ENCODE results near the gene CDK2. TPM values are rescaled to one million over a fixed set of nuclear protein-coding genes. Genes with fewer than 3 reads are reported as not detected.

Gene CDK2
- total RNA-seq, 4 donors from 2014 or later, result 18.3 to 25.2 (median 24.0) TPM

DNA sequence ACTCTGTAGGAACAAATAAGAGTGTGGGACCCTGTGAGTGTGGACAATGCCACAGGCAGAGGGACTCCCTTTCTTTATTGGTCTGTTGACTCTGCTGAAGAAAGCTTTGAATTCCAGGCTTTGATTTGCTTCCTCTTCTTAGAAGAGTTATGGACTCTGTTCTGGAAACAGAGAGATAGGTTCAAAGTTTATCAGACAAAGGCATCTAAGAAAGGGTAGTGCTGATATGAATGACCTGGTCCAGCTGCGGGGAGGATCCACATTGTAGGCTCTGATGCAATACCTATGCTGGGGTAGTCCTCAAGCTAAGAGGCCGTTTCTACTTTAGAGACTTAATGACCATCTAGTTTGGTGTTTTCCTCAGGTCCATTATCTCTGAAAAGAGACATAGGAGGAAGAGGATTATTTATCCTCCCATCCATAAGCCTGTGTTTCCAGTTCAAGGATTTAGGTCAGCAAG, 43.5 kb downstream of the CDK2 start:
- 61 to 74% methylated on average over 2 of the region's 2 CpGs for WGBS, 2 donors
- intact Hi-C loops (cut with DNase I; ENCODE audit: low total_unique reads), result no loop called here
- no peak for TF ChIP-seq POLR2A (IDR thresholded peaks at IDR 0.05)
- TF ChIP-seq, protein P1, sequence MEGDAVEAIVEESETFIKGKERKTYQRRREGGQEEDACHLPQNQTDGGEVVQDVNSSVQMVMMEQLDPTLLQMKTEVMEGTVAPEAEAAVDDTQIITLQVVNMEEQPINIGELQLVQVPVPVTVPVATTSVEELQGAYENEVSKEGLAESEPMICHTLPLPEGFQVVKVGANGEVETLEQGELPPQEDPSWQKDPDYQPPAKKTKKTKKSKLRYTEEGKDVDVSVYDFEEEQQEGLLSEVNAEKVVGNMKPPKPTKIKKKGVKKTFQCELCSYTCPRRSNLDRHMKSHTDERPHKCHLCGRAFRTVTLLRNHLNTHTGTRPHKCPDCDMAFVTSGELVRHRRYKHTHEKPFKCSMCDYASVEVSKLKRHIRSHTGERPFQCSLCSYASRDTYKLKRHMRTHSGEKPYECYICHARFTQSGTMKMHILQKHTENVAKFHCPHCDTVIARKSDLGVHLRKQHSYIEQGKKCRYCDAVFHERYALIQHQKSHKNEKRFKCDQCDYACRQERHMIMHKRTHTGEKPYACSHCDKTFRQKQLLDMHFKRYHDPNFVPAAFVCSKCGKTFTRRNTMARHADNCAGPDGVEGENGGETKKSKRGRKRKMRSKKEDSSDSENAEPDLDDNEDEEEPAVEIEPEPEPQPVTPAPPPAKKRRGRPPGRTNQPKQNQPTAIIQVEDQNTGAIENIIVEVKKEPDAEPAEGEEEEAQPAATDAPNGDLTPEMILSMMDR (IDR thresholded peaks at IDR 0.05), result no peak
- no peak overlapping the region for H3K4me3 ChIP-seq (ENCODE audit: low read depth, poor library complexity, severe bottlenecking)
- DNase-seq (ENCODE audit: low spot score in 2 of 2), result no peak

DNA sequence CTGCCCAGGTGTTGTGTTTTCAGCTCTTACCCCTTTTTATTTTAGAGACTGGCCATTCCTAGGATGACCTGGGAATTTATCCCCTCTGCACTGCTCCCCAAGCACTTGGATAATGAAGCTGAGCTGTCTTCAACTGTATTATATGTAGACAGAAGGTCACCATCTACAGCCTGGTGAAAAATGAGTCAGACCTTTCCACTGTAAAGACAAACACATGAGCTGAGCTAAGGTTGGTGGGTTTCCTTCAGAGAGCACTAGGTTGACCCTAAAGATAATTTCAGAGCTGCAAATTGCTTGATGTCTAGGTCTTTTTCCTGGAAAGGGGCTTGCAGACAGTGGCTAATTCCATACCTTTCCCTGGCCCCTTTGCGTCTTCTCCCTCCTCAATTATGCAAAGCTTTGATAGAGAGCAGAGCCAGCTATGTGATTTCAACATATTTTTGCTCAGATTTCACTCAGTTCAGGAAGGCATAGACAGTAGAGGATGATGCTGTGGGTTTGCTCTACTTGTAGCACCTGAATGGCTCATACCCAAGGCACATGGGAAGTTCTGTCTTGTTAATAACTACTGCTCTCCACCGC, 45.0 kb downstream of the CDK2 start:
- H3K4me3 ChIP-seq (ENCODE audit: low read depth, poor library complexity, severe bottlenecking), result no peak overlapping the region
- intact Hi-C loops (cut with DNase I; ENCODE audit: low total_unique reads), result no loop called here
- 99 to 100% methylated on average over 2 of the region's 2 CpGs for WGBS, 2 donors
- DNase-seq (ENCODE audit: low spot score in 2 of 2), result no peak
- TF ChIP-seq, protein P1 (IDR thresholded peaks at IDR 0.05), result no peak
- no peak for TF ChIP-seq POLR2A (IDR thresholded peaks at IDR 0.05)

DNA sequence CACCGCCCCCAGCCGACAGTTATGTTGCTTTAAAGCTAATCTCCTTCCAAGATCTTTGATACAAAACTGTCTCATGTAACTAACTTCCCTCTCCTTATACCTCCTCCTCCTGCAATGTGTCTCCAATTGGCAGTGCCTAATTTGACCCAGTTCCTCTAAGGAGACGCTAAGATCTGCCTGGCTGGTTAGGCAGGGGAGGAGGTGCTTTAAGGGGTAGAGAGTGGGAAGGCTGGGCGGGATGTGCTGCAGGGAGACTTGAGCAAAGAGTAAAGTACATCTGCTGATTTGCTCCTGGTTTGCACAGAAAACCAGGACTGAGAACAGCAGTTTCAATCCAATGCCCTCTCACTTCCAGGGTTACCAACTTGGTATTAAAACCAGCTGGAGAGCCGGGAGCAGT, 46.9 kb downstream of the CDK2 start:
- intact Hi-C loops (cut with DNase I; ENCODE audit: low total_unique reads), result no loop called here
- TF ChIP-seq POLR2A (IDR thresholded peaks at IDR 0.05), result no peak
- TF ChIP-seq, protein P1 (IDR thresholded peaks at IDR 0.05), result no peak
- WGBS, 2 donors, result 64 to 73% methylated on average over 5 of the region's 5 CpGs
- DNase-seq (ENCODE audit: low spot score in 2 of 2), result no peak
- no peak overlapping the region for H3K4me3 ChIP-seq (ENCODE audit: low read depth, poor library complexity, severe bottlenecking)

DNA sequence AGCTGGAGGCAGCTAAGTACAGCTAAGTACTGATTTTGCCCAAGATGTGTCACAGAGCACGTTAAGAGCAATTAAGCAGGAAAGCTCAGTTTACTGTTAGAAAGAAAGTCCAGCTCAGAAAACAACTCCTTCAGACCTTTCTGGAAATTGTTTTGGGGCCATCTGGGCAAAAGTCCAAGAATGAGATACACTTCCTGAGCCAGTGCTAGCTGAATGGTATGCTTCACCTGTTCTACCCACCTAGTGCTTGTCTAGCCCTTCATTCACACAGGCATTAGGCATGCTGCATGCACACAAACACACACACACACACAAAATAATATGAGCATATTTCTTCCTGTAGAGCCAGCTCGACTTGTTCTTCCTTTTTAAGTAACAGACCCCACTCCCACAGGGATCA, 47.6 kb downstream of the CDK2 start:
- intact Hi-C loops (cut with DNase I; ENCODE audit: low total_unique reads), result no loop called here
- no peak for TF ChIP-seq POLR2A (IDR thresholded peaks at IDR 0.05)
- H3K4me3 ChIP-seq (ENCODE audit: low read depth, poor library complexity, severe bottlenecking), result no peak overlapping the region
- 50 to 51% methylated on average over 2 of the region's 2 CpGs for whole genome bisulfite sequencing, 2 donors
- no peak for DNase-seq (ENCODE audit: low spot score in 2 of 2)

DNA sequence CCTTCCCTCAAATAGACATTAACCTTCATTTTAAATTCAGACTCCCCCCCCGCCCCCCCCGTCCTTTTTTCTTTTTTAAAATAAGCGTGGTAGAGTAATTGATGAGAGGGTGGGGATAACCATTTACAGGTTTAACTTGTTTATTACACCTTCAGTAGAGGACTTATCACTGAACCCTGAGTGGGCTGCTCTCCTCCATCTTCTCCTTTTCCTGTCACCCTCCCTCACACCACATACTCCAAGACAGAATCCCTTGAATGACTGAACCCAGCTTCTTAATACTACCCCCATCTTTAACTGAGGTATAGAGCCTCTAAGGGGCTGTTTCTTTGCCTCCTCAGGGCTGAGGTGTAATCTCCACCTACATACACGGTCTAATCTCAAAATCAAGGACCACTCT, 50.6 kb downstream of the CDK2 start:
- no peak overlapping the region for H3K4me3 ChIP-seq (ENCODE audit: low read depth, poor library complexity, severe bottlenecking)
- TF ChIP-seq, protein P1 (IDR thresholded peaks at IDR 0.05), result no peak
- TF ChIP-seq POLR2A (IDR thresholded peaks at IDR 0.05), result no peak
- intact Hi-C loops (cut with DNase I; ENCODE audit: low total_unique reads), result no loop called here
- 80 to 90% methylated on average over 4 of the region's 4 CpGs for WGBS, 2 donors
- no peak for DNase-seq (ENCODE audit: low spot score in 2 of 2)

DNA sequence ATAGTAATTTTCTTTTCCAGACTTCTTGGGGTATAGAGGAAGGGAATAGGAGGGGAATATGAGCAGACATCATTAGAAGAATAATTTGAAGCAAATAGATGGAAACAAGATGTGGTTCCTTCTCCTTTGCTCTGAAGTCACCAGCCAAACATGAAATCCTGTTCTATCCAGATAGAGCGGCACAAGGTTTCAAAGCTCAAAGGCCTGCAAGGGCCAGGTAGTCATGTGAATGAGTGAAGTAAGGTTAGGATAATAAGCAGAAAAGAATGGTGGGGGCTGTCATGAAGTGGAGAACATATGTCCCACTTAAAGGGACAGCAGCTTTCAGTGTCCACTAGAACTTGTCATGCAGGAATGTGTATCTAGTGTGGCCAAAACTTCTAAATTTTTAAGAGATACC, 51.7 kb downstream of the CDK2 start:
- WGBS, 2 donors, result 97% methylated on average over 1 of the region's 1 CpG
- no peak overlapping the region for H3K4me3 ChIP-seq (ENCODE audit: low read depth, poor library complexity, severe bottlenecking)
- TF ChIP-seq, protein P1 (IDR thresholded peaks at IDR 0.05), result no peak
- no peak for TF ChIP-seq POLR2A (IDR thresholded peaks at IDR 0.05)
- intact Hi-C loops (cut with DNase I; ENCODE audit: low total_unique reads), result no loop called here
- DNase-seq (ENCODE audit: low spot score in 2 of 2), result no peak

All from lower leg skin (tissue), 4 donors.